Heart left ventricle (tissue), 13 donors: ENCODE measurements around the gene SFMBT2.

ENCODE experiments used
- CTCF ChIP-seq, 12 donors: fragments of 200-600 bp; sonication (generic) in 4 of 12; IDR thresholded peaks; one replicate each; pipeline versions ENCODE4 v1.5.0 to v1.8.0; 2018 to 2022; ENCODE audit warnings: antibody characterized with exemption in 12 of 12, mild to moderate bottlenecking in 5 of 12
- POLR2A ChIP-seq, 2 donors: fragments of 450-650 bp; IDR thresholded peaks; one replicate each; pipeline ENCODE4 v1.6.1; 2017; ENCODE audit warnings: antibody characterized with exemption in 2 of 2, mild to moderate bottlenecking in 2 of 2, moderate library complexity in 2 of 2
- donor health status: ischemic (EF 13 %, LVEDD 7.1; RV severe dilation, severe dysfunction).
- donor health status: DM: no; HTN: yes; CAD: no.
- donor health status: DM: no; HTN: no; CAD: no.
- donor health status: ischemic (EF 25% LVEDD 6.9; RV normal size, moderate dysfunction).
- donor health status: ischemic (EF 25% LVEDD 5.7; RV mildly dilated, moderate dysfunction).
- donor health status: ischemic (EF 35%, LVEDD 5.7; RV mildly dilated, moderate dysfunction).
- donor health status: nonischemic (EF 11% LVEDD 7.7; RV severe dilation, severe dysfunction).
- donor health status: DM: yes; HTN: yes; CAD: no.
- donor health status: PGD.
- donor health status: ischemic (EF 29% LVEDD 5.4; RV normal size, mild dysfunction).
- donor health status: nonischemic (EF 23%, LVEDD 6.1; RV moderate dilation, normal function).

- TF ChIP-seq CTCF (IDR thresholded peaks at IDR 0.05) (no peak), POLR2A (IDR thresholded peaks at IDR 0.05) (no peak)
Observed at GRCh38 chr10:7298495-7298894, 112.3 kb downstream of the SFMBT2 start.
